ENCODE measurements around the gene IL17REL. TPM values are rescaled to one million over a fixed set of nuclear protein-coding genes. Genes with fewer than 3 reads are reported as not detected.
A peak's percentile ranks its signal among the peaks of the same experiment; 100 is the strongest.

The IL17REL gene
- total RNA-seq, 1 experiment from 2014 or later, result not detected

- H3K36me3 ChIP-seq (ENCODE audit: control insufficient read depth, insufficient read depth, low read length), result no peaks in the 10 kb centered on the region
- Mint-ChIP-seq H3K36me3 (ENCODE audit: insufficient read depth, unreplicated experiment) (peaks cover 14% of the 10 kb centered on the region), H3K27me3 (ENCODE audit: insufficient read depth, unreplicated experiment) (no peaks in the 10 kb centered on the region), H3K4me1 (ENCODE audit: low read depth, unreplicated experiment) (peaks cover 15% of the 10 kb centered on the region), H3K9me3 (ENCODE audit: unreplicated experiment) (no peaks in the 10 kb centered on the region), H3K4me3 (ENCODE audit: unreplicated experiment) (no peak overlapping the region), H3K27ac (ENCODE audit: unreplicated experiment) (no peak overlapping the region)
- H3K27me3 ChIP-seq (replicated peaks; ENCODE audit: control insufficient read depth, insufficient read depth, low read length), result no peaks in the 10 kb centered on the region
- no peak for TF ChIP-seq CTCF (IDR thresholded peaks at IDR 0.05; ENCODE audit: insufficient read depth in 1 of 2, low read depth in 1 of 2, low read length in 1 of 2, severe bottlenecking in 1 of 2, unreplicated experiment in 1 of 2)
- no peak overlapping the region for H3K4me3 ChIP-seq (ENCODE audit: low read depth, low read length)
- DNase-seq, result no peak
- peaks cover 69% of the 10 kb centered on the region for H3K4me1 ChIP-seq
- no peaks in the 10 kb centered on the region for H3K9me3 ChIP-seq
- intact Hi-C loops (cut with micrococcal nuclease; ENCODE audit: unreplicated experiment), result no loop called here
- POLR2A ChIA-PET, result no interaction called here
- no TSS peak for BruUV-seq (replicated peaks)
- CTCF ChIA-PET, result no interaction called here
These were observed 58.2 kb downstream of the IL17REL start for GRCh38 chr22:49954354-49954753.

- Histone ChIP-seq H3K9me3 (no peaks in the 10 kb centered on the region), H3K4me1 (peaks cover 69% of the 10 kb centered on the region), H3K27me3 (replicated peaks; ENCODE audit: control insufficient read depth, insufficient read depth, low read length) (no peaks in the 10 kb centered on the region), H3K36me3 (ENCODE audit: control insufficient read depth, insufficient read depth, low read length) (no peaks in the 10 kb centered on the region), H3K4me3 (ENCODE audit: low read depth, low read length) (no peak overlapping the region)
- peaks cover 9% of the 10 kb centered on the region for H3K36me3 Mint-ChIP-seq (ENCODE audit: insufficient read depth, unreplicated experiment)
- intact Hi-C loops (cut with micrococcal nuclease; ENCODE audit: unreplicated experiment), result no loop called here
- no peak for DNase-seq
- TF ChIP-seq CTCF (IDR thresholded peaks at IDR 0.05; ENCODE audit: insufficient read depth in 1 of 2, low read depth in 1 of 2, low read length in 1 of 2, severe bottlenecking in 1 of 2, unreplicated experiment in 1 of 2), result no peak
- H3K9me3 Mint-ChIP-seq (ENCODE audit: unreplicated experiment), result no peaks in the 10 kb centered on the region
- BruUV-seq (replicated peaks), result no TSS peak
- CTCF ChIA-PET, result interaction anchor here (0.9 kb wide), 1 partner anchor 23 kb away, joined by 3 read pairs; no protein-coding TSS in a partner anchor
- H3K27me3 Mint-ChIP-seq (ENCODE audit: insufficient read depth, unreplicated experiment), result no peaks in the 10 kb centered on the region
- peak overlapping the region; percentile 42 for H3K27ac Mint-ChIP-seq (ENCODE audit: unreplicated experiment)
- POLR2A ChIA-PET, result interaction anchor here (3.1 to 3.7 kb wide), 2 partner anchors 7 to 17 kb away, joined by 20 to 25 read pairs; partner anchors contain the start of gene PIM3
- H3K4me3 Mint-ChIP-seq (ENCODE audit: unreplicated experiment), result no peak overlapping the region
- peaks cover 9% of the 10 kb centered on the region for H3K4me1 Mint-ChIP-seq (ENCODE audit: low read depth, unreplicated experiment)
These were observed 58.8 kb downstream of the IL17REL start for GRCh38 chr22:49953680-49954344.

DNA sequence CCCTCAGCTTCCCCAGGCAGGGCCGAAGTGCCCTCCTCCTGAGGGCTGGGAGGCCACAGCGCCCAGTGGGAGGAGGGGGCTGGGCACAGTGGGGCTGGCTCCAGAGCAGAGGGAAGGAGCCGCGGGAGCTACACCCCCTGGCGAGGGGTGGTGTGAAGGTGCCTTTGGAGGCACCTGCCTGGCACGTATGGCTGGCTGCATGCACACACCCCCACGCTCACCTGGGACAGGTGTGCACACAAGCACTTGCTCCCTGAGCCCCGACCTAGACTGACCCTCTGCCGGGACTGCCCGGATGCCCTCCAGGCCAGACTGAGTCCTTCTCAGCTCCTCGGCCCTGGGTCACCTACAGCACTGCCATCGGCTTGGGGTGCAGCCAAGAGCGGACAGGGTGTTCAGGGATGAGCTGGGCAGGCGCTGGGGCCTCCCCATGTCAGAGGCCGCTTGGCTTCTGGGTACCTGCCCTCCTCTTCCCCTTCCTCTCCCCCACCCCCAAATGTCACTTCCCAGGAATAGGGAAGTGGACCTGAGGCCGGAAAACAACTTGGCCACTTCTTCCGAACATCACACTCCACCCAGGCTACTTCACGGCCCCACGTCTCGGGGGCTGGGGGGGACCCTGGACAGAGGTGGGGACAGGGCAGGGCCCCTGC is 59.4 kb downstream of the IL17REL start:
- Histone ChIP-seq H3K4me1 (peaks cover 69% of the 10 kb centered on the region), H3K36me3 (ENCODE audit: control insufficient read depth, insufficient read depth, low read length) (no peaks in the 10 kb centered on the region), H3K27me3 (replicated peaks; ENCODE audit: control insufficient read depth, insufficient read depth, low read length) (no peaks in the 10 kb centered on the region), H3K4me3 (ENCODE audit: low read depth, low read length) (no peak overlapping the region), H3K9me3 (no peaks in the 10 kb centered on the region)
- peaks cover 8% of the 10 kb centered on the region for H3K36me3 Mint-ChIP-seq (ENCODE audit: insufficient read depth, unreplicated experiment)
- H3K4me3 Mint-ChIP-seq (ENCODE audit: unreplicated experiment), result no peak overlapping the region
- DNase-seq, result no peak
- H3K27ac Mint-ChIP-seq (ENCODE audit: unreplicated experiment), result peak overlapping the region; percentile 99
- BruUV-seq (replicated peaks), result no TSS peak
- intact Hi-C loops (cut with micrococcal nuclease; ENCODE audit: unreplicated experiment), result no loop called here
- POLR2A ChIA-PET, result interaction anchor here (3.1 to 3.7 kb wide), 2 partner anchors 8 to 18 kb away, joined by 20 to 25 read pairs; partner anchors contain the start of gene PIM3
- H3K9me3 Mint-ChIP-seq (ENCODE audit: unreplicated experiment), result no peaks in the 10 kb centered on the region
- CTCF ChIA-PET, result interaction anchor here (0.9 kb wide), 1 partner anchor 22 kb away, joined by 3 read pairs; no protein-coding TSS in a partner anchor
- TF ChIP-seq CTCF (IDR thresholded peaks at IDR 0.05; ENCODE audit: insufficient read depth in 1 of 2, low read depth in 1 of 2, low read length in 1 of 2, severe bottlenecking in 1 of 2, unreplicated experiment in 1 of 2), result no peak
- H3K27me3 Mint-ChIP-seq (ENCODE audit: insufficient read depth, unreplicated experiment), result no peaks in the 10 kb centered on the region
- peaks cover 8% of the 10 kb centered on the region for H3K4me1 Mint-ChIP-seq (ENCODE audit: low read depth, unreplicated experiment)

All from Caco-2 (cell line).